HEK293 (cell line): ENCODE measurements around the gene VIPR2.

Experiments
- CTCF ChIA-PET: fragments of 350-600 bp; formaldehyde crosslinking; extraction: SDS; loops from one replicate; lab custom pipeline; 2021; ENCODE audit warnings: antibody characterized with exemption; lab: Yijun Ruan, JAX
- POLR2A ChIA-PET: fragments of 300-600 bp; formaldehyde crosslinking; extraction: SDS; loops from one replicate; lab custom pipeline; 2020; ENCODE audit warnings: antibody characterized with exemption, inconsistent platforms; lab: Yijun Ruan, JAX
- H3K27ac ChIP-seq: fragments of 200-500 bp; sonication (Bioruptor generic); 2 replicates; pipeline ENCODE4 v1.5.1; 2014; ENCODE audit warnings: low read depth, low read length, control low read depth, inconsistent platforms; ENCODE audit errors: extremely low read depth
- H3K36me3 ChIP-seq, 2 experiments: fragments of 200-500 bp in 1 of 2; sonication (Bioruptor generic) in 1 of 2; 1 replicate in 1 of 2; 2 replicates in 1 of 2; pipeline ENCODE4 v1.5.1; 2014 to 2017; ENCODE audit warnings: inconsistent platforms in 2 of 2, low read length in 2 of 2; ENCODE audit not compliant: control insufficient read depth in 2 of 2, insufficient read depth in 1 of 2
- H3K4me1 ChIP-seq: fragments of 200-500 bp; sonication (Bioruptor generic); 2 replicates; pipeline ENCODE4 v1.5.1; 2014; ENCODE audit warnings: mild to moderate bottlenecking, low read length, inconsistent platforms; ENCODE audit not compliant: control insufficient read depth, insufficient read depth
- H3K4me3 ChIP-seq: 2 replicates; pipeline ENCODE4 v1.5.1; 2011; ENCODE audit warnings: low read depth, mild to moderate bottlenecking, control low read depth, low read length, moderate library complexity
- H3K9me3 ChIP-seq: fragments of 200-500 bp; sonication (Bioruptor generic); 2 replicates; pipeline ENCODE4 v1.5.1; 2014; ENCODE audit warnings: low read depth, low read length, inconsistent platforms; ENCODE audit not compliant: control insufficient read depth, insufficient read depth
- IKZF3 ChIP-seq: fragments of 450-650 bp; IDR thresholded peaks from 2 replicates; pipeline ENCODE4 v1.5.0; 2018; ENCODE audit warnings: missing biosample characterization, mild to moderate bottlenecking, missing genetic modification characterization, moderate library complexity
- KLF7 ChIP-seq: fragments of 450-650 bp; formaldehyde crosslinking; IDR thresholded peaks from 2 replicates; pipeline ENCODE4 v1.5.1; 2016; ENCODE audit warnings: missing biosample characterization, missing genetic modification characterization, borderline replicate concordance
- PBX3 ChIP-seq: sonication (generic); formaldehyde crosslinking; IDR thresholded peaks from 2 replicates; pipeline ENCODE4 v1.8.1; 2022; ENCODE audit warnings: mild to moderate bottlenecking, moderate library complexity, missing genetic modification reagents
- PRDM4 ChIP-seq: fragments of 450-650 bp; formaldehyde crosslinking; IDR thresholded peaks from 2 replicates; pipeline ENCODE4 v1.5.1; 2017; ENCODE audit warnings: missing biosample characterization, missing genetic modification characterization
- TSHZ1 ChIP-seq: fragments of 450-650 bp; formaldehyde crosslinking; IDR thresholded peaks from 2 replicates; pipeline ENCODE4 v1.5.1; 2016; ENCODE audit warnings: missing biosample characterization, missing genetic modification characterization, borderline replicate concordance
- YY1 ChIP-seq: fragments of 450-650 bp; formaldehyde crosslinking; IDR thresholded peaks from 2 replicates; pipeline ENCODE4 v1.5.1; 2018; ENCODE audit warnings: missing biosample characterization, missing genetic modification characterization
- ZBTB11 ChIP-seq: fragments of 450-650 bp; formaldehyde crosslinking; conservative IDR thresholded peaks from 2 replicates; pipeline ENCODE4 v1.5.1; 2016; ENCODE audit warnings: low read depth, missing biosample characterization, missing genetic modification characterization
- ZBTB49 ChIP-seq: fragments of 450-650 bp; formaldehyde crosslinking; IDR thresholded peaks from 2 replicates; pipeline ENCODE4 v1.5.1; 2016; ENCODE audit warnings: missing biosample characterization, missing genetic modification characterization, low read depth
- ZNF24 ChIP-seq: fragments of 450-650 bp; formaldehyde crosslinking; IDR thresholded peaks from 2 replicates; pipeline ENCODE4 v1.5.1; 2016; ENCODE audit warnings: missing biosample characterization, missing genetic modification characterization
- ZNF266 ChIP-seq: fragments of 450-650 bp; formaldehyde crosslinking; IDR thresholded peaks from 2 replicates; pipeline ENCODE4 v1.5.1; 2016; ENCODE audit warnings: missing biosample characterization, missing genetic modification characterization, low read depth
- ZNF302 ChIP-seq: fragments of 450-650 bp; formaldehyde crosslinking; IDR thresholded peaks from 2 replicates; pipeline ENCODE4 v1.5.1; 2016; ENCODE audit warnings: missing biosample characterization, missing genetic modification characterization, low read depth
- ZNF311 ChIP-seq: fragments of 450-650 bp; formaldehyde crosslinking; IDR thresholded peaks from 2 replicates; pipeline ENCODE4 v1.5.1; 2017; ENCODE audit warnings: missing biosample characterization, missing genetic modification characterization, borderline replicate concordance
- ZNF416 ChIP-seq: fragments of 450-650 bp; formaldehyde crosslinking; IDR thresholded peaks from 2 replicates; pipeline ENCODE4 v1.5.1; 2016; ENCODE audit warnings: missing biosample characterization, missing genetic modification characterization
- ZNF423 ChIP-seq: fragments of 450-650 bp; formaldehyde crosslinking; IDR thresholded peaks from 2 replicates; pipeline ENCODE4 v1.5.1; 2016; ENCODE audit warnings: missing biosample characterization, missing genetic modification characterization
- ZNF621 ChIP-seq: fragments of 450-650 bp; formaldehyde crosslinking; IDR thresholded peaks from 2 replicates; pipeline ENCODE4 v1.5.1; 2017; ENCODE audit warnings: missing biosample characterization, missing genetic modification characterization
- ZNF639 ChIP-seq: fragments of 450-650 bp; formaldehyde crosslinking; IDR thresholded peaks from 2 replicates; pipeline ENCODE4 v1.5.1; 2016; ENCODE audit warnings: missing biosample characterization, missing genetic modification characterization
- ZNF785 ChIP-seq: fragments of 450-650 bp; formaldehyde crosslinking; IDR thresholded peaks from 2 replicates; pipeline ENCODE4 v1.5.1; 2016; ENCODE audit warnings: missing biosample characterization, missing genetic modification characterization
- ZSCAN16 ChIP-seq: fragments of 450-650 bp; formaldehyde crosslinking; IDR thresholded peaks from 2 replicates; pipeline ENCODE4 v1.5.1; 2016; ENCODE audit warnings: missing biosample characterization, missing genetic modification characterization
- ZSCAN30 ChIP-seq: fragments of 450-650 bp; IDR thresholded peaks from 2 replicates; pipeline ENCODE4 v1.5.1; 2018; ENCODE audit warnings: missing biosample characterization, mild to moderate bottlenecking, missing genetic modification characterization, moderate library complexity
- ZSCAN4 ChIP-seq: fragments of 450-650 bp; formaldehyde crosslinking; IDR thresholded peaks from 2 replicates; pipeline ENCODE4 v1.5.1; 2017; ENCODE audit warnings: missing biosample characterization, missing genetic modification characterization

VIPR2 gene

GRCh38 chr7:159008417-159008816, 136.2 kb downstream of the VIPR2 start:
- H3K27ac ChIP-seq: no peak overlapping the region
- TF ChIP-seq ZSCAN30 (tag by site-specific recombination) (no peak), ZBTB49 (no peak), ZNF311 (tag by site-specific recombination) (no peak), PBX3 (CRISPR knock-in tag) (no peak), PRDM4 (tag by site-specific recombination) (no peak), ZNF266 (no peak), YY1 (tag by site-specific recombination) (no peak), ZBTB11 (tag by site-specific recombination) (no peak), ZNF785 (tag by site-specific recombination) (no peak), ZNF423 (no peak)
- TF ChIP-seq, all 188 proteins: peak for 0
- Histone ChIP-seq H3K9me3 (no peaks in the 10 kb centered on the region), H3K4me1 (no peaks in the 10 kb centered on the region), H3K36me3 (no peaks in the 10 kb centered on the region), H3K4me3 (no peak overlapping the region)
- CTCF ChIA-PET: no interaction called here
- POLR2A ChIA-PET: no interaction called here

- Histone ChIP-seq H3K27ac (no peak overlapping the region), H3K4me1 (no peaks in the 10 kb centered on the region), H3K36me3 (no peaks in the 10 kb centered on the region), H3K4me3 (no peak overlapping the region), H3K9me3 (no peaks in the 10 kb centered on the region)
- POLR2A ChIA-PET: no interaction called here
- CTCF ChIA-PET: no interaction called here
- TF ChIP-seq ZNF266: no peak
- no peak for TF ChIP-seq KLF7
- TF ChIP-seq IKZF3 (tag by site-specific recombination): no peak
- no peak for TF ChIP-seq ZNF621 (tag by site-specific recombination)
- TF ChIP-seq TSHZ1 (tag by site-specific recombination): no peak
- TF ChIP-seq ZNF639 (tag by site-specific recombination): no peak
- no peak for TF ChIP-seq ZNF416 (tag by site-specific recombination)
- no peak for TF ChIP-seq ZSCAN4 (tag by site-specific recombination)
- no peak for TF ChIP-seq ZNF302 (tag by site-specific recombination)
- no peak for TF ChIP-seq ZSCAN16
- TF ChIP-seq ZNF24 (tag by site-specific recombination): no peak
Observed at GRCh38 chr7:159007996-159008389, 136.7 kb downstream of the VIPR2 start.
